HepG2 (cell line): ENCODE results near the gene HLF. TPM values are rescaled to one million over a fixed set of nuclear protein-coding genes. Genes with fewer than 3 reads are reported as not detected.
A peak's percentile ranks its signal among the peaks of the same experiment; 100 is the strongest.

Experiments used
- CHCHD3 ChIP-seq: sonication (generic); formaldehyde crosslinking; IDR thresholded peaks from 2 replicates; pipeline ENCODE4 v1.8.0; 2022; ENCODE audit warnings: mild to moderate bottlenecking, missing genetic modification reagents, moderate library complexity
- EP300 ChIP-seq, 3 experiments: sonication (generic) in 1 of 3; formaldehyde crosslinking in 1 of 3; IDR thresholded peaks; 2 replicates each; pipeline versions ENCODE4 v1.5.1 to v1.6.1; 2011 to 2020; ENCODE audit warnings: low read depth in 2 of 3, low read length in 2 of 3, borderline replicate concordance in 1 of 3, improper control_type of control experiment in 1 of 3, mild to moderate bottlenecking in 1 of 3, missing genetic modification reagents in 1 of 3, moderate library complexity in 1 of 3
- FOXM1 ChIP-seq: sonication (generic); formaldehyde crosslinking; IDR thresholded peaks from 2 replicates; pipeline ENCODE4 v1.5.0; 2020; ENCODE audit warnings: missing genetic modification reagents
- JUNB ChIP-seq: sonication (generic); formaldehyde crosslinking; IDR thresholded peaks from 2 replicates; pipeline ENCODE4 v1.8.0; 2022; ENCODE audit warnings: missing genetic modification reagents, mild to moderate bottlenecking, borderline replicate concordance
- MED13 ChIP-seq: sonication (generic); formaldehyde crosslinking; IDR thresholded peaks from 2 replicates; pipeline ENCODE4 v1.5.0; 2020; ENCODE audit warnings: missing genetic modification reagents
- MTF1 ChIP-seq: sonication (generic); formaldehyde crosslinking; IDR thresholded peaks from 2 replicates; pipeline ENCODE4 v1.5.0; 2020; ENCODE audit warnings: missing genetic modification reagents
- MXI1 ChIP-seq: IDR thresholded peaks from 3 replicates; pipeline ENCODE4 v1.6.1; 2012; ENCODE audit warnings: low read depth, low read length, inconsistent platforms, borderline replicate concordance
- MYPOP ChIP-seq: sonication (generic); formaldehyde crosslinking; IDR thresholded peaks from 2 replicates; pipeline ENCODE4 v1.8.1; 2023; ENCODE audit warnings: mild to moderate bottlenecking, moderate library complexity, missing genetic modification reagents
- NONO ChIP-seq, 2 experiments: fragments of 450-650 bp in 1 of 2; sonication (generic) in 1 of 2; formaldehyde crosslinking in 1 of 2; IDR thresholded peaks in 1 of 2; conservative IDR thresholded peaks in 1 of 2; 2 replicates each; pipeline versions ENCODE4 v1.6.1 to v1.8.0; 2017 to 2022; ENCODE audit warnings: mild to moderate bottlenecking in 1 of 2, missing genetic modification reagents in 1 of 2, moderate library complexity in 1 of 2
- RAD21 ChIP-seq: fragments of 450-650 bp; formaldehyde crosslinking; IDR thresholded peaks from 2 replicates; pipeline ENCODE4 v1.5.0; 2020; ENCODE audit warnings: mild to moderate bottlenecking
- WIZ ChIP-seq: sonication (generic); formaldehyde crosslinking; IDR thresholded peaks from 2 replicates; pipeline ENCODE4 v1.5.1; 2020; ENCODE audit warnings: mild to moderate bottlenecking, missing genetic modification reagents
- ZIK1 ChIP-seq: sonication (generic); formaldehyde crosslinking; IDR thresholded peaks from 2 replicates; pipeline ENCODE4 v1.5.0; 2020; ENCODE audit warnings: mild to moderate bottlenecking, low read depth, missing genetic modification reagents, borderline replicate concordance
- ZNF276 ChIP-seq: sonication (generic); formaldehyde crosslinking; IDR thresholded peaks from 2 replicates; pipeline ENCODE4 v1.4.0; 2020; ENCODE audit warnings: mild to moderate bottlenecking, low read depth, missing genetic modification reagents
- ZNF383 ChIP-seq: sonication (generic); formaldehyde crosslinking; IDR thresholded peaks from 2 replicates; pipeline ENCODE4 v1.4.0; 2020; ENCODE audit warnings: missing genetic modification reagents, mild to moderate bottlenecking, borderline replicate concordance
- ZNF558 ChIP-seq: sonication (generic); formaldehyde crosslinking; IDR thresholded peaks from 2 replicates; pipeline ENCODE4 v1.9.0; 2022; ENCODE audit warnings: mild to moderate bottlenecking, missing genetic modification reagents, borderline replicate concordance
- ZNF577 ChIP-seq: sonication (generic); formaldehyde crosslinking; IDR thresholded peaks from 2 replicates; pipeline ENCODE4 v1.4.0; 2020; ENCODE audit warnings: mild to moderate bottlenecking, low read depth, missing genetic modification reagents, borderline replicate concordance
- ZNF670 ChIP-seq: sonication (generic); formaldehyde crosslinking; IDR thresholded peaks from 2 replicates; pipeline ENCODE4 v1.8.0; 2022; ENCODE audit warnings: mild to moderate bottlenecking, missing genetic modification reagents, borderline replicate concordance
- ZNF710 ChIP-seq: sonication (generic); formaldehyde crosslinking; IDR thresholded peaks from 2 replicates; pipeline ENCODE4 v1.5.0; 2020; ENCODE audit warnings: mild to moderate bottlenecking, missing genetic modification reagents, borderline replicate concordance
- ZNF747 ChIP-seq: sonication (generic); formaldehyde crosslinking; IDR thresholded peaks from 2 replicates; pipeline ENCODE4 v1.8.1; 2023; ENCODE audit warnings: missing genetic modification reagents, mild to moderate bottlenecking, borderline replicate concordance
- ZNF766 ChIP-seq: sonication (generic); formaldehyde crosslinking; IDR thresholded peaks from 2 replicates; pipeline ENCODE4 v1.5.0; 2020; ENCODE audit warnings: missing genetic modification reagents, borderline replicate concordance
- ZSCAN5A ChIP-seq: sonication (generic); formaldehyde crosslinking; IDR thresholded peaks from 2 replicates; pipeline ENCODE4 v1.8.0; 2022; ENCODE audit warnings: mild to moderate bottlenecking, missing genetic modification reagents, borderline replicate concordance
- polyA plus RNA-seq, 8 experiments: library from polyadenylated mRNA; depleted of rRNA in 3 of 8; stranded (reverse) in 7 of 8; unstranded in 1 of 8; fragments of >200 nt; fragmentation: Illumina TruSeq in 4 of 8; extraction: Trizol in 4 of 8; gene quantifications; 2 replicates each; pipeline versions ENCODE4 v1.2.1 to v1.2.3, GENCODE V29; 2011 to 2016; ENCODE audit warnings: low read depth in 4 of 8, missing spikeins in 1 of 8, mixed read lengths in 1 of 8; ENCODE audit not compliant: insufficient read depth in 1 of 8
- total RNA-seq, 5 experiments: library from RNA; depleted of rRNA; stranded (reverse); fragments of >200 nt; fragmentation: Illumina TruSeq; extraction: Trizol; gene quantifications; 2 replicates each; pipeline ENCODE4 v1.2.3, GENCODE V29; 2016; ENCODE audit warnings: low read depth in 1 of 5

HLF gene
- total and polyA plus RNA-seq, 2 of the 13 experiments (the other 11 are each of a cell fraction or from before 2014, with no cell fraction given): 202 to 346 TPM

GRCh38 chr17:55274355-55275255 is 9.8 kb downstream of the HLF start (continued):
- TF ChIP-seq ZNF558 (CRISPR knock-in tag): no peak
- no peak for TF ChIP-seq ZNF766 (CRISPR knock-in tag)
- no peak for TF ChIP-seq FOXM1 (CRISPR knock-in tag)
- no peak for TF ChIP-seq ZNF670
- TF ChIP-seq CHCHD3: no peak
- no peak for TF ChIP-seq RAD21
- TF ChIP-seq NONO (IDR thresholded peaks at IDR 0.05): no peak
- TF ChIP-seq NONO (CRISPR knock-in tag; conservative IDR thresholded peaks at IDR 0.05): no peak
- TF ChIP-seq WIZ (CRISPR knock-in tag): no peak; the same call in 1 of the 2 replicates
- no peak for TF ChIP-seq ZNF276 (CRISPR knock-in tag)
- no peak for TF ChIP-seq MTF1 (CRISPR knock-in tag)
- no peak for TF ChIP-seq MED13 (CRISPR knock-in tag)
- TF ChIP-seq ZNF747 (CRISPR knock-in tag): no peak
- TF ChIP-seq JUNB (CRISPR knock-in tag): no peak
- 0 out of 3 replicates have a peak, but pooled peaks have one; percentile 31 for TF ChIP-seq MXI1
- no peak for TF ChIP-seq ZNF710 (CRISPR knock-in tag)
- TF ChIP-seq ZNF383 (CRISPR knock-in tag): no peak
- TF ChIP-seq MYPOP: peak; percentile 37; the same call in 1 of the 2 replicates
- no peak for TF ChIP-seq ZSCAN5A (CRISPR knock-in tag)
- TF ChIP-seq ZNF577 (CRISPR knock-in tag): no peak
- peak in 1 of 2 experiments; percentile 45; a peak in 1 of 4 replicates for TF ChIP-seq EP300 (IDR thresholded peaks at IDR 0.05; ENCODE audit: low read depth in 2 of 2, low read length in 2 of 2)
- TF ChIP-seq EP300 (CRISPR knock-in tag; IDR thresholded peaks at IDR 0.05; ENCODE audit: borderline replicate concordance): no peak
- TF ChIP-seq ZIK1 (CRISPR knock-in tag): no peak
